ENCODE measurements around the gene DLG2. TPM values are rescaled to one million over a fixed set of nuclear protein-coding genes. Genes with fewer than 3 reads are reported as not detected.

The DLG2 gene
- total and polyA plus RNA-seq, 9 donors = 2.5 to 20.7 (median 12.0) TPM

DNA sequence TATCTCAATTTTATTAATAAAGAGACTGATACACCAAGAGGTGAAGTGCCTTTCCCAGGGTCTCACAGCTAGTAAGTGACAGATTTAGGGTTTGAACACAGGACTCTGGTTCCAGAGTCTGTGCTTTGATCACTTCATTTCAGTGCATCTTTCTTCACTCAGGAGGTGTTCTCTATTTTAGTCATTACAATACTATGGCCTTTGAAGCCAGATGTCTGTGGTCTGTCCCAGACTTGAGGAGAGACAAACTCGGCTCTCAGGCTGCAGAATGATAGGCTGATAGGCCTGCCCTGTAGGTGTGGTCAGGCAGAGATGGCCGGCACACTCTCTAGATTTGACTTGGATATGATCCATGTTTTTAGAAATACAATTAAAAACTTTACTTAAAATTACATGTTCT is 1862.5 kb downstream of the DLG2 start:
- H3K27ac ChIP-seq = no peak overlapping the region
- no peaks in the 10 kb centered on the region for H3K9me3 ChIP-seq
- H3K4me1 ChIP-seq (ENCODE audit: insufficient read depth) = no peaks in the 10 kb centered on the region
- H3K4me3 ChIP-seq = no peak overlapping the region
- H3K27me3 ChIP-seq = no peaks in the 10 kb centered on the region
- no peaks in the 10 kb centered on the region for H3K36me3 ChIP-seq
- intact Hi-C loops (cut with DNase I) = no loop called here
- TF ChIP-seq EP300 (IDR thresholded peaks at IDR 0.05) (no peak), POLR2A (IDR thresholded peaks at IDR 0.05) (no peak)
- TF ChIP-seq, protein P1, sequence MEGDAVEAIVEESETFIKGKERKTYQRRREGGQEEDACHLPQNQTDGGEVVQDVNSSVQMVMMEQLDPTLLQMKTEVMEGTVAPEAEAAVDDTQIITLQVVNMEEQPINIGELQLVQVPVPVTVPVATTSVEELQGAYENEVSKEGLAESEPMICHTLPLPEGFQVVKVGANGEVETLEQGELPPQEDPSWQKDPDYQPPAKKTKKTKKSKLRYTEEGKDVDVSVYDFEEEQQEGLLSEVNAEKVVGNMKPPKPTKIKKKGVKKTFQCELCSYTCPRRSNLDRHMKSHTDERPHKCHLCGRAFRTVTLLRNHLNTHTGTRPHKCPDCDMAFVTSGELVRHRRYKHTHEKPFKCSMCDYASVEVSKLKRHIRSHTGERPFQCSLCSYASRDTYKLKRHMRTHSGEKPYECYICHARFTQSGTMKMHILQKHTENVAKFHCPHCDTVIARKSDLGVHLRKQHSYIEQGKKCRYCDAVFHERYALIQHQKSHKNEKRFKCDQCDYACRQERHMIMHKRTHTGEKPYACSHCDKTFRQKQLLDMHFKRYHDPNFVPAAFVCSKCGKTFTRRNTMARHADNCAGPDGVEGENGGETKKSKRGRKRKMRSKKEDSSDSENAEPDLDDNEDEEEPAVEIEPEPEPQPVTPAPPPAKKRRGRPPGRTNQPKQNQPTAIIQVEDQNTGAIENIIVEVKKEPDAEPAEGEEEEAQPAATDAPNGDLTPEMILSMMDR (IDR thresholded peaks at IDR 0.05) = no peak
- 40 to 55% (median 40%) methylated on average over 2 of the region's 2 CpGs for WGBS, 3 donors
- no peak for DNase-seq

DNA sequence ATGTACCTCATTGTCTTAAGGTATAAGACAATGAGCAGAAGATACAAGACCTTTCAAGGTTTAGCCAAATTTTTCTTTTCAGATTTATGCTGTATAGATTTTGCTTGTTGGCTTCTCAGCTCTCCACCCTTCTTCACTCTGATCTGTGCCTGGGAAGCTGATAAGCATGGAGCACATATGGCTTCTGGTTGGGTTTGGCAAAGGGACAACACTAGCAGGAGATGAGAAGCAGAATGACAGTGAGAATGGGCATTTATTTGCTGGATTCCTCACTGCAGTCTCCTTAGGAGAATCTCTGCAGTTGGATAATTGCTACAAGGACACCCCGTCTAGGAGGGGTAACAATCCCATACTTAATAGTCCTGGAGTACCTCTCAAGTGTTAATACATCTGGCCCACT is 1866.2 kb downstream of the DLG2 start:
- TF ChIP-seq POLR2A (IDR thresholded peaks at IDR 0.05) (no peak), EP300 (IDR thresholded peaks at IDR 0.05) (no peak)
- TF ChIP-seq, protein P1 (IDR thresholded peaks at IDR 0.05) = no peak
- 78 to 87% (median 85%) methylated on average over 1 of the region's 1 CpG for WGBS, 3 donors
- H3K4me3 ChIP-seq = no peak overlapping the region
- no peak for DNase-seq
- no peak overlapping the region for H3K27ac ChIP-seq
- no peaks in the 10 kb centered on the region for H3K27me3 ChIP-seq
- H3K9me3 ChIP-seq = no peaks in the 10 kb centered on the region
- no peaks in the 10 kb centered on the region for H3K4me1 ChIP-seq (ENCODE audit: insufficient read depth)
- H3K36me3 ChIP-seq = no peaks in the 10 kb centered on the region
- intact Hi-C loops (cut with DNase I) = no loop called here

- WGBS, 3 donors = 62 to 67% (median 67%) methylated on average over 4 of the region's 4 CpGs
- Histone ChIP-seq H3K4me1 (ENCODE audit: insufficient read depth) (no peaks in the 10 kb centered on the region), H3K27ac (no peak overlapping the region), H3K27me3 (no peaks in the 10 kb centered on the region), H3K9me3 (no peaks in the 10 kb centered on the region), H3K4me3 (no peak overlapping the region), H3K36me3 (no peaks in the 10 kb centered on the region)
- intact Hi-C loops (cut with DNase I) = no loop called here
- TF ChIP-seq POLR2A (IDR thresholded peaks at IDR 0.05) = no peak
- TF ChIP-seq, protein P1 (IDR thresholded peaks at IDR 0.05) = no peak
- no peak for TF ChIP-seq EP300 (IDR thresholded peaks at IDR 0.05)
- no peak for DNase-seq
Measured at GRCh38 chr11:83759148-83759547, 1868.0 kb downstream of the DLG2 start.

DNA sequence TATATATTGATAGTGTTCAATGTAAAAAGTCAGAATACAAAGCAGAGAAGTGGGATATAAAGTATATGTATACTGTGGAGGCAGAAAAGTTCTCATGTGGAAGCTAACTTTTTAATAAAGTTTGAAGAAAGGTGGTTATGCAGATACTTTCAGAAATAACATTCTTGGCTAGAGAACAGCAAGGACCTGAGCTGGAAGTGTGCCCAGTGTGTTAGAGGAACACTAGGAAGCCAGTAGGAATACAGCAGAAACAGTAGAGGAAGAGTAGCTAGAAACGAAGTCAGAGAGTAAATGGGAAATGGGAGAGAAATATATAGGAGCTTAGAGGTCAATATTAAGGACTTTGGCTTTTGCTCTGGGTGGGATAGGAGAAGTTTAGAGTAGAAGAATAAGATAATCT is 1876.1 kb downstream of the DLG2 start:
- Histone ChIP-seq H3K4me3 (no peak overlapping the region), H3K27me3 (no peaks in the 10 kb centered on the region), H3K36me3 (no peaks in the 10 kb centered on the region), H3K9me3 (no peaks in the 10 kb centered on the region), H3K27ac (no peak overlapping the region), H3K4me1 (ENCODE audit: insufficient read depth) (no peaks in the 10 kb centered on the region)
- no peak for TF ChIP-seq EP300 (IDR thresholded peaks at IDR 0.05)
- no peak for TF ChIP-seq POLR2A (IDR thresholded peaks at IDR 0.05)
- TF ChIP-seq, protein P1 (IDR thresholded peaks at IDR 0.05) = no peak
- no peak for DNase-seq
- WGBS, 3 donors = 73 to 80% (median 78%) methylated on average over 1 of the region's 1 CpG
- intact Hi-C loops (cut with DNase I) = no loop called here

All from ovary (tissue), 9 donors.